Heart left ventricle (tissue), 13 donors: ENCODE data around the gene NCOA4.
"Not testable (repeated sequence)": the region's sequence is repeated elsewhere in the genome, so short reads cannot be mapped to it uniquely, and the experiment has no call there.

Experiments used
- CTCF ChIP-seq, 12 donors: fragments of 200-600 bp; sonication (generic) in 4 of 12; IDR thresholded peaks; one replicate each; pipeline versions ENCODE4 v1.5.0 to v1.8.0; 2018 to 2022; ENCODE audit warnings: antibody characterized with exemption in 12 of 12, mild to moderate bottlenecking in 5 of 12
- POLR2A ChIP-seq, 2 donors: fragments of 450-650 bp; IDR thresholded peaks; one replicate each; pipeline ENCODE4 v1.6.1; 2017; ENCODE audit warnings: antibody characterized with exemption in 2 of 2, mild to moderate bottlenecking in 2 of 2, moderate library complexity in 2 of 2
- donor health status: ischemic (EF 13 %, LVEDD 7.1; RV severe dilation, severe dysfunction).
- donor health status: DM: no; HTN: yes; CAD: no.
- donor health status: DM: no; HTN: no; CAD: no.
- donor health status: ischemic (EF 25% LVEDD 6.9; RV normal size, moderate dysfunction).
- donor health status: ischemic (EF 25% LVEDD 5.7; RV mildly dilated, moderate dysfunction).
- donor health status: ischemic (EF 35%, LVEDD 5.7; RV mildly dilated, moderate dysfunction).
- donor health status: nonischemic (EF 11% LVEDD 7.7; RV severe dilation, severe dysfunction).
- donor health status: DM: yes; HTN: yes; CAD: no.
- donor health status: PGD.
- donor health status: ischemic (EF 29% LVEDD 5.4; RV normal size, mild dysfunction).
- donor health status: nonischemic (EF 23%, LVEDD 6.1; RV moderate dilation, normal function).

GRCh38 chr10:46057927-46058326, 27.5 kb upstream of the NCOA4 start:
- TF ChIP-seq CTCF, POLR2A (IDR thresholded peaks at IDR 0.05): not testable (repeated sequence)
